CD4-positive, alpha-beta T cell (primary cell): ENCODE measurements around the gene ANKRD29. TPM values are rescaled to one million over a fixed set of nuclear protein-coding genes. Genes with fewer than 3 reads are reported as not detected.

Experiments used
- ATAC-seq: fragments of 200-7000 bp; cut with Tn5 transposase; one replicate; pipeline ENCODE4 v1.10.0; 2022; ENCODE audit warnings: mild to moderate bottlenecking; ENCODE audit not compliant: poor library complexity
- CTCF ChIA-PET: fragments of 350-600 bp; sonication (Branson Sonifier 250); formaldehyde crosslinking; loops from one replicate; lab custom pipeline; 2021; ENCODE audit warnings: antibody characterized with exemption, inconsistent platforms; lab: Charles Lee
- POLR2A ChIA-PET: fragments of 350-600 bp; sonication (Branson Sonifier 250); formaldehyde crosslinking; loops from one replicate; lab custom pipeline; 2021; ENCODE audit warnings: antibody characterized with exemption, inconsistent platforms; lab: Charles Lee
- DNase-seq, 14 experiments: peaks; one replicate each; pipeline ENCODE4 v3.0.0-alpha.2; 2013 to 2020; ENCODE audit warnings: mixed read lengths in 2 of 14
- H3K27ac ChIP-seq, 2 donors: one replicate each; pipeline versions ENCODE4 v1.5.1 to v1.7.0; 2013; ENCODE audit warnings: low read length in 2 of 2, low read depth in 1 of 2, mild to moderate bottlenecking in 1 of 2
- H3K27me3 ChIP-seq, 2 experiments: 1 replicate in 1 of 2; 2 replicates in 1 of 2; pipeline versions ENCODE4 v1.6.1 to v1.7.0; 2013; ENCODE audit warnings: low read length in 2 of 2, control low read depth in 1 of 2, mild to moderate bottlenecking in 1 of 2, moderate library complexity in 1 of 2; ENCODE audit not compliant: insufficient read depth in 2 of 2, control insufficient read depth in 1 of 2
- H3K36me3 ChIP-seq: one replicate; pipeline ENCODE4 v1.6.1; 2013; ENCODE audit warnings: low read length, control low read depth; ENCODE audit not compliant: insufficient read depth
- H3K4me1 ChIP-seq: one replicate; pipeline ENCODE4 v1.6.1; 2013; ENCODE audit warnings: low read length, control low read depth; ENCODE audit not compliant: insufficient read depth
- H3K4me3 ChIP-seq: one replicate; pipeline ENCODE4 v1.5.1; 2013; ENCODE audit warnings: mild to moderate bottlenecking, low read length, moderate library complexity
- H3K9me3 ChIP-seq, 2 experiments: 1 replicate in 1 of 2; 2 replicates in 1 of 2; pipeline versions ENCODE4 v1.6.1 to v1.7.0; 2013; ENCODE audit warnings: low read length in 2 of 2, mild to moderate bottlenecking in 2 of 2, control low read depth in 1 of 2, moderate library complexity in 1 of 2; ENCODE audit not compliant: control insufficient read depth in 1 of 2, insufficient read depth in 1 of 2
- H3K27ac Mint-ChIP-seq: one replicate; pipeline ENCODE4 v1.8.0; 2020; ENCODE audit warnings: mixed read lengths
- H3K27me3 Mint-ChIP-seq: one replicate; pipeline ENCODE4 v1.8.0; 2021; ENCODE audit warnings: mixed read lengths
- H3K36me3 Mint-ChIP-seq: one replicate; pipeline ENCODE4 v1.8.0; 2021; ENCODE audit warnings: low read depth, mixed read lengths
- H3K4me1 Mint-ChIP-seq: one replicate; pipeline ENCODE4 v1.8.0; 2021; ENCODE audit warnings: low read depth, mixed read lengths
- H3K4me3 Mint-ChIP-seq: one replicate; pipeline ENCODE4 v1.8.0; 2020; ENCODE audit warnings: mild to moderate bottlenecking, mixed read lengths
- H3K9me3 Mint-ChIP-seq: one replicate; pipeline ENCODE4 v1.8.0; 2020; ENCODE audit warnings: mixed read lengths
- intact Hi-C, 2 experiments: fragments of 100-400 bp; cut with DNase I in 1 of 2; cut with micrococcal nuclease in 1 of 2; formaldehyde crosslinking; loops; one replicate each; pipeline versions ENCODE4 v1.15.1 to v1.9.0; 2023 to 2025; cut with DNase I, micrococcal nuclease
- total RNA-seq, 174 experiments: library from RNA in 2 of 174; stranded (reverse) in 2 of 174; gene quantifications; one replicate each; pipeline ENCODE4 v1.2.3 and lab custom pipeline; 2021 to 2026
- TF ChIP-seq, protein P1 (sequence below): fragments of 200-600 bp; IDR thresholded peaks from one replicate; pipeline ENCODE4 v1.8.0; 2022; ENCODE audit warnings: antibody characterized with exemption, mild to moderate bottlenecking

The ANKRD29 gene
- total RNA-seq, 2 experiments from 2014 or later = 0.28 to 0.58 TPM

DNA sequence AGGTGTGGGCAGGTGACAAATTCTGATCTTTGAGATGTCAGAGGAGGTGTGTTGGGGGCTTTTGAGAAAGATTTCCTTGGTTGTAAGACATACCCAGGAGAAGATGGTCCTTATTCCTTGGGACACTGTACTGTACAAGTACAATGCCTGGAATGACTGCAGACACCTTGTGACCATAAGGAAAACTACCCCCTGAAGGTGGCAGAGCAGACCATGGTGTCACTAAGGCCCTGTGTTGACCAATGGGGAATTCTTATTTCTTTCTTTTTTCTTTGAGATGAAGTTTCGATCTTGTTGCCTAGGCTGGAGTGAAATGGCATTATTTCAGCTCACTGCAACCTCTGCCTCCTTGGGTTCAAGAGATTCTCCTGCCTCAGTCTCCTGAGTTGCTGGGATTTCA, 4.4 kb upstream of the ANKRD29 start:
- H3K9me3 Mint-ChIP-seq = no peaks in the 10 kb centered on the region
- no peak overlapping the region for H3K4me3 ChIP-seq
- H3K36me3 ChIP-seq = no peaks in the 10 kb centered on the region
- intact Hi-C loops = no loop called here
- DNase-seq = no peak
- H3K27me3 ChIP-seq = peaks cover 0 to 3% of the 10 kb centered on the region in 2 experiments
- ATAC-seq = no peak
- peaks cover 12% of the 10 kb centered on the region for H3K4me1 ChIP-seq
- no peaks in the 10 kb centered on the region for H3K9me3 ChIP-seq
- no peak overlapping the region for H3K27ac Mint-ChIP-seq
- POLR2A ChIA-PET = no interaction called here
- peaks cover 4% of the 10 kb centered on the region for H3K36me3 Mint-ChIP-seq
- no peak overlapping the region for H3K27ac ChIP-seq
- TF ChIP-seq, protein P1, sequence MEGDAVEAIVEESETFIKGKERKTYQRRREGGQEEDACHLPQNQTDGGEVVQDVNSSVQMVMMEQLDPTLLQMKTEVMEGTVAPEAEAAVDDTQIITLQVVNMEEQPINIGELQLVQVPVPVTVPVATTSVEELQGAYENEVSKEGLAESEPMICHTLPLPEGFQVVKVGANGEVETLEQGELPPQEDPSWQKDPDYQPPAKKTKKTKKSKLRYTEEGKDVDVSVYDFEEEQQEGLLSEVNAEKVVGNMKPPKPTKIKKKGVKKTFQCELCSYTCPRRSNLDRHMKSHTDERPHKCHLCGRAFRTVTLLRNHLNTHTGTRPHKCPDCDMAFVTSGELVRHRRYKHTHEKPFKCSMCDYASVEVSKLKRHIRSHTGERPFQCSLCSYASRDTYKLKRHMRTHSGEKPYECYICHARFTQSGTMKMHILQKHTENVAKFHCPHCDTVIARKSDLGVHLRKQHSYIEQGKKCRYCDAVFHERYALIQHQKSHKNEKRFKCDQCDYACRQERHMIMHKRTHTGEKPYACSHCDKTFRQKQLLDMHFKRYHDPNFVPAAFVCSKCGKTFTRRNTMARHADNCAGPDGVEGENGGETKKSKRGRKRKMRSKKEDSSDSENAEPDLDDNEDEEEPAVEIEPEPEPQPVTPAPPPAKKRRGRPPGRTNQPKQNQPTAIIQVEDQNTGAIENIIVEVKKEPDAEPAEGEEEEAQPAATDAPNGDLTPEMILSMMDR = no peak
- H3K27me3 Mint-ChIP-seq = peaks cover 5% of the 10 kb centered on the region
- H3K4me3 Mint-ChIP-seq = no peak overlapping the region
- CTCF ChIA-PET = no interaction called here
- H3K4me1 Mint-ChIP-seq = peaks cover 16% of the 10 kb centered on the region

DNA sequence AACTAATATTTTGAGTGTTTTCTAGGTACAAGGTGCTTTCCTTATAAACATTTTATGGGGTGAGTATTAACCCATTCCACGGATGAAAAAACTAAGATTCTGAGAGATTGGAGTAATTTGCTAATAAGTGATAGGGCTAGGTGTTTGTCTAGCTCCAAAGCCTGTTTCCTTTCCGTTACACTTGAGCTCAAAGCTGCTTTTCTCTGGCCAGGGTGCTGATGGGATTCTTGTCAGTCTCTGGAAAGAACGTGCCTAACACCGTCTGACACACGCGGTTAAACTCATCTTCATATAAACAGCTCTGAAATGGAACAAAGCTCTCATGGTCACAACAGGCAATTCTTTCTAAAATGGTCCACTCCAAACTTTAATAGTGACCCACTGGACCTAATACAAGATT, 2.0 kb upstream of the ANKRD29 start:
- Mint-ChIP-seq H3K4me1 (peaks cover 28% of the 10 kb centered on the region), H3K27ac (no peak overlapping the region), H3K36me3 (peaks cover 4% of the 10 kb centered on the region), H3K9me3 (no peaks in the 10 kb centered on the region), H3K27me3 (peaks cover 21% of the 10 kb centered on the region), H3K4me3 (peak overlapping the region; percentile 27)
- ATAC-seq (no peak), DNase-seq (no peak)
- Histone ChIP-seq H3K36me3 (no peaks in the 10 kb centered on the region), H3K4me3 (no peak overlapping the region), H3K27ac (no peak overlapping the region), H3K4me1 (peaks cover 26% of the 10 kb centered on the region), H3K27me3 (peaks cover 13 to 17% of the 10 kb centered on the region in 2 experiments), H3K9me3 (no peaks in the 10 kb centered on the region)
- CTCF ChIA-PET = no interaction called here
- TF ChIP-seq, protein P1 = no peak
- POLR2A ChIA-PET = no interaction called here
- intact Hi-C loops = no loop called here

- ChIA-PET CTCF (interaction anchor here (0.5 kb wide), 1 partner anchor 749 kb away, joined by 3 read pairs; no protein-coding TSS in a partner anchor), POLR2A (interaction anchor here (0.6 to 0.8 kb wide), 2 partner anchors 9 to 146 kb away, joined by 3 to 5 read pairs; no protein-coding TSS in a partner anchor)
- Histone ChIP-seq H3K4me1 (peaks cover 26% of the 10 kb centered on the region), H3K27me3 (peaks cover 13 to 21% of the 10 kb centered on the region in 2 experiments), H3K9me3 (no peaks in the 10 kb centered on the region), H3K27ac (no peak overlapping the region), H3K36me3 (no peaks in the 10 kb centered on the region), H3K4me3 (peak overlapping the region; percentile 57)
- DNase-seq (peak in 3 of 14 experiments; percentile 1 to 18 (median 15)), ATAC-seq (no peak)
- H3K9me3 Mint-ChIP-seq = no peaks in the 10 kb centered on the region
- peaks cover 4% of the 10 kb centered on the region for H3K36me3 Mint-ChIP-seq
- H3K4me1 Mint-ChIP-seq = peaks cover 28% of the 10 kb centered on the region
- TF ChIP-seq, protein P1 = no peak
- H3K27ac Mint-ChIP-seq = peak overlapping the region; percentile 6
- peaks cover 27% of the 10 kb centered on the region for H3K27me3 Mint-ChIP-seq
- intact Hi-C loops = no loop called here
- H3K4me3 Mint-ChIP-seq = peak overlapping the region; percentile 87
Observed at GRCh38 chr18:23661735-23662308, 889 bp downstream of the ANKRD29 start.
